HG03558 (cell line): ENCODE measurements around the gene CASP8AP2.
"Not testable (repeated sequence)": the region's sequence is repeated elsewhere in the genome, so short reads cannot be mapped to it uniquely, and the experiment has no call there.

Experiments used
- ATAC-seq: cut with Tn5 transposase; IDR thresholded peaks from one replicate; pipeline ENCODE4 v1.9.1; 2021; ENCODE audit warnings: moderate number of reproducible peaks; ENCODE audit not compliant: unreplicated experiment; ENCODE audit errors: extremely low read depth

Gene CASP8AP2

GRCh38 chr6:89819336-89820130, 10.1 kb upstream of the CASP8AP2 start, which contains the start of gene MDN1:
Gene MDN1, minus strand, starts transcription at chr6:89819794. Its CDS starts 187 bp downstream, at chr6:89819607.
- peak; percentile 93 for ATAC-seq

- no peak for ATAC-seq
Observed at GRCh38 chr6:89826029-89826528, 3.6 kb upstream of the CASP8AP2 start.

GRCh38 chr6:89828475-89828987, 1.1 kb upstream of the CASP8AP2 start:
- ATAC-seq, result not testable (repeated sequence)

GRCh38 chr6:89828988-89829471, 650 bp upstream of the CASP8AP2 start:
- ATAC-seq, result peak; percentile 16

- no peak for ATAC-seq
Observed at GRCh38 chr6:89830170-89830809, 610 bp downstream of the CASP8AP2 start.

- ATAC-seq, result peak; percentile 98
Observed at GRCh38 chr6:89834884-89835792, 5.5 kb downstream of the CASP8AP2 start.

- no peak for ATAC-seq
Observed at GRCh38 chr6:89836639-89837222, 7.1 kb downstream of the CASP8AP2 start.

- no peak for ATAC-seq
Observed at GRCh38 chr6:89840538-89840937, 10.9 kb downstream of the CASP8AP2 start.

- ATAC-seq, result no peak
Observed at GRCh38 chr6:89842228-89842627, 12.5 kb downstream of the CASP8AP2 start.

- ATAC-seq, result no peak
Observed at GRCh38 chr6:89843070-89843469, 13.4 kb downstream of the CASP8AP2 start.

GRCh38 chr6:89847513-89847912, 17.8 kb downstream of the CASP8AP2 start:
- not testable (repeated sequence) for ATAC-seq

GRCh38 chr6:89853068-89853467, 23.4 kb downstream of the CASP8AP2 start:
- ATAC-seq, result no peak

GRCh38 chr6:89858041-89858440, 28.4 kb downstream of the CASP8AP2 start:
- no peak for ATAC-seq

- peak; percentile 44 for ATAC-seq
Observed at GRCh38 chr6:89859744-89860143, 30.1 kb downstream of the CASP8AP2 start.

GRCh38 chr6:89862273-89862672, 32.6 kb downstream of the CASP8AP2 start:
- ATAC-seq, result peak; percentile 67

- no peak for ATAC-seq
Observed at GRCh38 chr6:89862698-89863097, 33.0 kb downstream of the CASP8AP2 start.

GRCh38 chr6:89866024-89866678, 36.5 kb downstream of the CASP8AP2 start:
- ATAC-seq, result no peak

- no peak for ATAC-seq
Observed at GRCh38 chr6:89873721-89874120, 44.0 kb downstream of the CASP8AP2 start.

- ATAC-seq, result no peak
Observed at GRCh38 chr6:89874438-89874837, 44.8 kb downstream of the CASP8AP2 start.
